Left lung (tissue), 10 donors: ENCODE results near the gene OGFOD1. TPM values are rescaled to one million over a fixed set of nuclear protein-coding genes. Genes with fewer than 3 reads are reported as not detected.

Source experiments
- ATAC-seq: fragments of 200-7000 bp; cut with Tn5 transposase; one replicate; pipeline ENCODE4 v1.9.1; 2020; ENCODE audit warnings: moderate library complexity
- DNase-seq, 4 donors: peaks; one replicate each; pipeline ENCODE4 v3.0.0-alpha.2; 2013 to 2020
- H3K27ac ChIP-seq, 2 donors: fragments of 200-600 bp; sonication (generic) in 1 of 2; one replicate each; pipeline versions ENCODE4 v1.5.0 to v1.8.0; 2020 to 2021
- H3K27me3 ChIP-seq, 2 donors: fragments of 200-600 bp; sonication (generic) in 1 of 2; one replicate each; pipeline versions ENCODE4 v1.5.0 to v1.8.0; 2020 to 2021
- H3K36me3 ChIP-seq, 2 donors: fragments of 200-600 bp; sonication (generic) in 1 of 2; one replicate each; pipeline versions ENCODE4 v1.5.0 to v1.8.0; 2020 to 2021
- H3K4me1 ChIP-seq, 2 donors: fragments of 200-600 bp; one replicate each; pipeline ENCODE4 v1.8.0; 2021
- H3K4me3 ChIP-seq, 2 donors: fragments of 200-600 bp; sonication (generic) in 1 of 2; one replicate each; pipeline versions ENCODE4 v1.5.0 to v1.8.0; 2020 to 2021; ENCODE audit warnings: mild to moderate bottlenecking in 1 of 2
- H3K9me3 ChIP-seq, 2 donors: fragments of 200-600 bp; sonication (generic) in 1 of 2; one replicate each; pipeline versions ENCODE4 v1.5.0 to v1.8.0; 2020 to 2021
- intact Hi-C, 2 donors: fragments of 100-400 bp; cut with DNase I; formaldehyde crosslinking; loops; one replicate each; pipeline versions ENCODE4 v1.11.2 to v1.14.2; 2022
- polyA plus RNA-seq, 6 donors: library from polyadenylated mRNA; unstranded; fragments of 120-200 nt; gene quantifications; one replicate each; pipeline ENCODE4 v1.2.1, GENCODE V29; 2013; ENCODE audit not compliant: insufficient read length in 6 of 6
- total RNA-seq, 2 donors: library from RNA; stranded (reverse); fragmentation: NEBNext Ultra II Directional; extraction: Animal tissue kit (Norgen Biotek cat#: 25700); gene quantifications; one replicate each; pipeline ENCODE4 v1.2.1, GENCODE V29; 2021
- TF ChIP-seq, protein P1 (sequence below), 2 donors: fragments of 200-600 bp; sonication (generic) in 1 of 2; IDR thresholded peaks; one replicate each; pipeline versions ENCODE4 v1.5.0 to v1.8.0; 2021; ENCODE audit warnings: antibody characterized with exemption in 2 of 2
- donor health status: DM: no; HTN: yes; CAD: no.
- donor health status: DM: no; HTN: no; CAD: no.

OGFOD1 gene
- total and polyA plus RNA-seq, 8 donors, result 31.1 to 42.2 (median 35.1) TPM

GRCh38 chr16:56438038-56438437 is 13.3 kb upstream of the OGFOD1 start:
- TF ChIP-seq, protein P1, sequence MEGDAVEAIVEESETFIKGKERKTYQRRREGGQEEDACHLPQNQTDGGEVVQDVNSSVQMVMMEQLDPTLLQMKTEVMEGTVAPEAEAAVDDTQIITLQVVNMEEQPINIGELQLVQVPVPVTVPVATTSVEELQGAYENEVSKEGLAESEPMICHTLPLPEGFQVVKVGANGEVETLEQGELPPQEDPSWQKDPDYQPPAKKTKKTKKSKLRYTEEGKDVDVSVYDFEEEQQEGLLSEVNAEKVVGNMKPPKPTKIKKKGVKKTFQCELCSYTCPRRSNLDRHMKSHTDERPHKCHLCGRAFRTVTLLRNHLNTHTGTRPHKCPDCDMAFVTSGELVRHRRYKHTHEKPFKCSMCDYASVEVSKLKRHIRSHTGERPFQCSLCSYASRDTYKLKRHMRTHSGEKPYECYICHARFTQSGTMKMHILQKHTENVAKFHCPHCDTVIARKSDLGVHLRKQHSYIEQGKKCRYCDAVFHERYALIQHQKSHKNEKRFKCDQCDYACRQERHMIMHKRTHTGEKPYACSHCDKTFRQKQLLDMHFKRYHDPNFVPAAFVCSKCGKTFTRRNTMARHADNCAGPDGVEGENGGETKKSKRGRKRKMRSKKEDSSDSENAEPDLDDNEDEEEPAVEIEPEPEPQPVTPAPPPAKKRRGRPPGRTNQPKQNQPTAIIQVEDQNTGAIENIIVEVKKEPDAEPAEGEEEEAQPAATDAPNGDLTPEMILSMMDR (IDR thresholded peaks at IDR 0.05), result no peak
- peaks cover 0 to 63% of the 10 kb centered on the region in 2 donors for H3K36me3 ChIP-seq
- no peak overlapping the region for H3K27ac ChIP-seq
- no peak overlapping the region for H3K4me3 ChIP-seq
- no peaks in the 10 kb centered on the region for H3K27me3 ChIP-seq
- no peaks in the 10 kb centered on the region for H3K9me3 ChIP-seq
- no peak for ATAC-seq
- intact Hi-C loops, result no loop called here
- H3K4me1 ChIP-seq, result no peaks in the 10 kb centered on the region
- no peak for DNase-seq

GRCh38 chr16:56447286-56447685 is 4.1 kb upstream of the OGFOD1 start:
- Histone ChIP-seq H3K9me3 (no peaks in the 10 kb centered on the region), H3K4me1 (peaks cover 12 to 35% of the 10 kb centered on the region in 2 donors), H3K27ac (no peak overlapping the region), H3K27me3 (no peaks in the 10 kb centered on the region), H3K4me3 (no peak overlapping the region), H3K36me3 (peaks cover 0 to 42% of the 10 kb centered on the region in 2 donors)
- intact Hi-C loops, result no loop called here
- ATAC-seq, result no peak
- no peak for DNase-seq
- TF ChIP-seq, protein P1 (IDR thresholded peaks at IDR 0.05), result no peak

GRCh38 chr16:56448005-56448404 is 3.3 kb upstream of the OGFOD1 start:
- DNase-seq (no peak), ATAC-seq (no peak)
- Histone ChIP-seq H3K36me3 (peaks cover 0 to 39% of the 10 kb centered on the region in 2 donors), H3K4me3 (no peak overlapping the region), H3K4me1 (peaks cover 18 to 42% of the 10 kb centered on the region in 2 donors), H3K27me3 (no peaks in the 10 kb centered on the region), H3K27ac (no peak overlapping the region), H3K9me3 (no peaks in the 10 kb centered on the region)
- intact Hi-C loops, result no loop called here
- TF ChIP-seq, protein P1 (IDR thresholded peaks at IDR 0.05), result no peak

- ATAC-seq, result peak; percentile 25
- TF ChIP-seq, protein P1 (IDR thresholded peaks at IDR 0.05), result no peak
- Histone ChIP-seq H3K27ac (peak overlapping the region in 1 of 2 donors; percentile 83), H3K4me1 (peaks cover 18 to 46% of the 10 kb centered on the region in 2 donors), H3K36me3 (peaks cover 0 to 37% of the 10 kb centered on the region in 2 donors), H3K9me3 (no peaks in the 10 kb centered on the region), H3K4me3 (peak overlapping the region; percentile 88 to 91), H3K27me3 (no peaks in the 10 kb centered on the region)
- DNase-seq, result no peak
- intact Hi-C loops, result no loop called here
Observed at GRCh38 chr16:56450275-56450985, 924 bp upstream of the OGFOD1 start.

DNA sequence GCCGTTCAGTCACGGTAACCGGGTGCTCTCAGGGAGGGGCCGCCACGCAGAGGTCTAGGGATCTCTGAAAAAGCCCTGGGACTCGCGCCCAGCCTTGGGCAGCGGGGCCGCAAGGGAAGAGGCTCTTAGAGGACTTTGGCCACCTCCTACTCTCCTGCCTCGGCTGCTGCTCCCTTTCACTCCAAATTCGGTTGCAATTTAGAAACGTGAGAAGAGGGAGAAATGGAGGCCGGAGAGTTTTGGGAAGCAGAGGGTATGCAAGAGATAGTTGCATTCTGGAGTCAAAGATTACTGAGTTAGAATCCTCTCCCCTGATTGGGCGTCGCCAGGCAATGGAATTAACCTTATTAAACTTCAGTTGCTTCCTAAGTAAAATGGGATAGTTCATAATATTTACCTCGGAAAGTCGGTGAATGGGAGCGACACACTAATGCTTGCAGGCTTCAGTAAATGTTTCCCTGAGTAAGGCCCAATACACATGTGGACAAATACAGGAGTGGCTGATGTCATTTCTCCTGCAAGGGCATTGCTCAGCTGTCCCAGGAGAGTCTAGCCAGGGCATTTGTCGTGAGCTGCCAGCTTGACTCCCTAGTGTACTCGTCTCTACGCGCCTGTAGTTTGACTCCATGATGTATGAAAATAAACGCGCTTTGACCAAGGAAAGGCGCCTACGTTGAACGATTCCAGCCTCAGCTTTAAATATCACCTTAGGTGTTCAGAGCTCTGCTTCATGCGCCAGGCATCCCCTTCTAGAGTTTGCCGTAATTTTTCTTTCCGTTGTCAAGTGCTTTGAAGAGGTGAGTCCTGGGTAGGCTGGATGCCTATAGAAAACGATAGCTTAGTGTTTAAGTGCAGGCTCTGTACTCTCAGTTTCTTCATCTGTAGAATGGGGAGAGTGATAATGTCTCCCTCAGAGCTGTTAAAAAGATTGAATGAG is 667 bp downstream of the OGFOD1 start:
- intact Hi-C loops, result no loop called here
- Histone ChIP-seq H3K27ac (peak overlapping the region; percentile 60 to 83), H3K9me3 (no peaks in the 10 kb centered on the region), H3K4me1 (peaks cover 18 to 46% of the 10 kb centered on the region in 2 donors), H3K27me3 (no peaks in the 10 kb centered on the region), H3K36me3 (peaks cover 0 to 39% of the 10 kb centered on the region in 2 donors), H3K4me3 (peak overlapping the region; percentile 88 to 91)
- peak in 2 of 4 donors; percentile 13 to 24 for DNase-seq
- peak; percentile 70 for ATAC-seq
- TF ChIP-seq, protein P1 (IDR thresholded peaks at IDR 0.05), result no peak
